ENCODE results near the gene ANXA2R.

ANXA2R gene

GRCh38 chr5:43039471-43040286 lies 440 bp downstream of the ANXA2R start (continued):
- TF ChIP-seq ZFP69B (tag by site-specific recombination; IDR thresholded peaks at IDR 0.05): peak; percentile 31; the same call in 1 of the 2 replicates

DNA sequence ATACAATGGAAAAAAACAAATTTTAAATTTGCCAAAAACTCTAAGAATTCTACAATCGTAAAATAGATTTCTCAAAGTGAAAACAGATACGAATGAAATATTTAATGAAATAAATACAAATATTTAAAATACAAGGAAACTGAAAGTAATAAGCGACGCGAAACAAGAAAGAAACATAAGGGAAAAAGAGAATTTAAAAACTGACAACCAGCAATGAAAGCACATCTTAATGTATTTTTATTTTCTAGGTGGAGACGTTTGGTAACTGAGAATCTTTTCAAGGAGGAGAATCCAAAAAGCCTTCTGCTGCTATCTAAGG lies 1.0 kb downstream of the ANXA2R start:
- no peaks in the 10 kb centered on the region for H3K36me3 ChIP-seq (ENCODE audit: control insufficient read depth in 2 of 2, insufficient read depth in 1 of 2, low read length in 2 of 2)
- ChIA-PET POLR2A (interaction anchor here (0.5 to 3.2 kb wide), 6 partner anchors 20 to 274 kb away, joined by 3 to 34 read pairs (median 4); partner anchors contain the start of gene HMGCS1), CTCF (interaction anchor here (0.5 to 3.1 kb wide), 8 partner anchors 12 to 1246 kb away, joined by 3 to 19 read pairs (median 4); no protein-coding TSS in a partner anchor)
- H3K9me3 ChIP-seq (ENCODE audit: control insufficient read depth, insufficient read depth, low read depth, low read length): no peaks in the 10 kb centered on the region
- H3K4me1 ChIP-seq (ENCODE audit: control insufficient read depth, insufficient read depth, low read length): no peaks in the 10 kb centered on the region
- peak overlapping the region; percentile 48 for H3K4me3 ChIP-seq (ENCODE audit: low read depth, low read length)
- peak overlapping the region; percentile 84 for H3K27ac ChIP-seq (ENCODE audit: extremely low read depth, low read depth, low read length)
- peak; percentile 91 for TF ChIP-seq PRDM1 (tag by site-specific recombination; IDR thresholded peaks at IDR 0.05)
- TF ChIP-seq, protein P1, sequence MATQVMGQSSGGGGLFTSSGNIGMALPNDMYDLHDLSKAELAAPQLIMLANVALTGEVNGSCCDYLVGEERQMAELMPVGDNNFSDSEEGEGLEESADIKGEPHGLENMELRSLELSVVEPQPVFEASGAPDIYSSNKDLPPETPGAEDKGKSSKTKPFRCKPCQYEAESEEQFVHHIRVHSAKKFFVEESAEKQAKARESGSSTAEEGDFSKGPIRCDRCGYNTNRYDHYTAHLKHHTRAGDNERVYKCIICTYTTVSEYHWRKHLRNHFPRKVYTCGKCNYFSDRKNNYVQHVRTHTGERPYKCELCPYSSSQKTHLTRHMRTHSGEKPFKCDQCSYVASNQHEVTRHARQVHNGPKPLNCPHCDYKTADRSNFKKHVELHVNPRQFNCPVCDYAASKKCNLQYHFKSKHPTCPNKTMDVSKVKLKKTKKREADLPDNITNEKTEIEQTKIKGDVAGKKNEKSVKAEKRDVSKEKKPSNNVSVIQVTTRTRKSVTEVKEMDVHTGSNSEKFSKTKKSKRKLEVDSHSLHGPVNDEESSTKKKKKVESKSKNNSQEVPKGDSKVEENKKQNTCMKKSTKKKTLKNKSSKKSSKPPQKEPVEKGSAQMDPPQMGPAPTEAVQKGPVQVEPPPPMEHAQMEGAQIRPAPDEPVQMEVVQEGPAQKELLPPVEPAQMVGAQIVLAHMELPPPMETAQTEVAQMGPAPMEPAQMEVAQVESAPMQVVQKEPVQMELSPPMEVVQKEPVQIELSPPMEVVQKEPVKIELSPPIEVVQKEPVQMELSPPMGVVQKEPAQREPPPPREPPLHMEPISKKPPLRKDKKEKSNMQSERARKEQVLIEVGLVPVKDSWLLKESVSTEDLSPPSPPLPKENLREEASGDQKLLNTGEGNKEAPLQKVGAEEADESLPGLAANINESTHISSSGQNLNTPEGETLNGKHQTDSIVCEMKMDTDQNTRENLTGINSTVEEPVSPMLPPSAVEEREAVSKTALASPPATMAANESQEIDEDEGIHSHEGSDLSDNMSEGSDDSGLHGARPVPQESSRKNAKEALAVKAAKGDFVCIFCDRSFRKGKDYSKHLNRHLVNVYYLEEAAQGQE (tag by site-specific recombination; IDR thresholded peaks at IDR 0.05): no peak

GRCh38 chr5:43038496-43038989 lies 1.6 kb downstream of the ANXA2R start:
- no peaks in the 10 kb centered on the region for H3K36me3 ChIP-seq (ENCODE audit: control insufficient read depth in 2 of 2, insufficient read depth in 1 of 2, low read length in 2 of 2)
- TF ChIP-seq WT1 (tag by site-specific recombination; IDR thresholded peaks at IDR 0.05): no peak
- no peak for TF ChIP-seq YY2 (tag by site-specific recombination; IDR thresholded peaks at IDR 0.05)
- TF ChIP-seq, protein P2, sequence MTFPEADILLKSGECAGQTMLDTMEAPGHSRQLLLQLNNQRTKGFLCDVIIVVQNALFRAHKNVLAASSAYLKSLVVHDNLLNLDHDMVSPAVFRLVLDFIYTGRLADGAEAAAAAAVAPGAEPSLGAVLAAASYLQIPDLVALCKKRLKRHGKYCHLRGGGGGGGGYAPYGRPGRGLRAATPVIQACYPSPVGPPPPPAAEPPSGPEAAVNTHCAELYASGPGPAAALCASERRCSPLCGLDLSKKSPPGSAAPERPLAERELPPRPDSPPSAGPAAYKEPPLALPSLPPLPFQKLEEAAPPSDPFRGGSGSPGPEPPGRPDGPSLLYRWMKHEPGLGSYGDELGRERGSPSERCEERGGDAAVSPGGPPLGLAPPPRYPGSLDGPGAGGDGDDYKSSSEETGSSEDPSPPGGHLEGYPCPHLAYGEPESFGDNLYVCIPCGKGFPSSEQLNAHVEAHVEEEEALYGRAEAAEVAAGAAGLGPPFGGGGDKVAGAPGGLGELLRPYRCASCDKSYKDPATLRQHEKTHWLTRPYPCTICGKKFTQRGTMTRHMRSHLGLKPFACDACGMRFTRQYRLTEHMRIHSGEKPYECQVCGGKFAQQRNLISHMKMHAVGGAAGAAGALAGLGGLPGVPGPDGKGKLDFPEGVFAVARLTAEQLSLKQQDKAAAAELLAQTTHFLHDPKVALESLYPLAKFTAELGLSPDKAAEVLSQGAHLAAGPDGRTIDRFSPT (tag by site-specific recombination; IDR thresholded peaks at IDR 0.05): no peak
- TF ChIP-seq ZBTB21 (tag by site-specific recombination; IDR thresholded peaks at IDR 0.05): no peak
- TF ChIP-seq ZBTB6 (tag by site-specific recombination; IDR thresholded peaks at IDR 0.05): no peak
- TF ChIP-seq ZNF544 (tag by site-specific recombination; IDR thresholded peaks at IDR 0.05): no peak
- no peak for TF ChIP-seq ZIC2 (tag by site-specific recombination; IDR thresholded peaks at IDR 0.05)
- no peak for TF ChIP-seq CTCF (tag by site-specific recombination; IDR thresholded peaks at IDR 0.05)
- CTCF ChIA-PET: interaction anchor here (0.5 to 3.1 kb wide), 9 partner anchors 11 to 130 kb away, joined by 3 to 19 read pairs (median 5); no protein-coding TSS in a partner anchor
- peak overlapping the region; percentile 48 for H3K4me3 ChIP-seq (ENCODE audit: low read depth, low read length)
- H3K4me1 ChIP-seq (ENCODE audit: control insufficient read depth, insufficient read depth, low read length): no peaks in the 10 kb centered on the region
- H3K9me3 ChIP-seq (ENCODE audit: control insufficient read depth, insufficient read depth, low read depth, low read length): no peaks in the 10 kb centered on the region
- H3K27ac ChIP-seq (ENCODE audit: extremely low read depth, low read depth, low read length): no peak overlapping the region
- POLR2A ChIA-PET: interaction anchor here (0.5 to 3.2 kb wide), 6 partner anchors 19 to 275 kb away, joined by 3 to 34 read pairs (median 4); partner anchors contain the start of gene HMGCS1

All from HEK293 (cell line).